ENCODE data around the gene CERCAM.

CERCAM gene

DNA sequence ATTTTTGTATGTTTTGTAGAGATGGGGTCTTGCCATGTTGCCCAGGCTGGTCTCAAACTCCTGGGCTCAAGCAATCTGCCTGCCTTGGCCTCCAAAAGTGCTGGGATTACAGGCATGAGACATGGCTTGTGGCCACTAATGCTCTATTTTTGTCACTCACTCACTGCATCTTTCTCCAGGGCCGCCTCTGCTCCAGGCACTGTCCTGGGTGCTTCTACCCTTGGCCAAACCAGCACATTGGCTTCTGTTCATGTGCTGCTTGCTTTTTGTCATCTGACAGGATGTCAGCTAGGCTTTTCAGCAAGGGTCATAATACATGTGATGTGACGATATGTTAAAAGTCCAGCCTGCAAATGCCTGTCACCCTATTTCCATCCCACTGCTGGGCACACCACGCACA, 38.4 kb downstream of the CERCAM start:
- TF ChIP-seq, protein P1, sequence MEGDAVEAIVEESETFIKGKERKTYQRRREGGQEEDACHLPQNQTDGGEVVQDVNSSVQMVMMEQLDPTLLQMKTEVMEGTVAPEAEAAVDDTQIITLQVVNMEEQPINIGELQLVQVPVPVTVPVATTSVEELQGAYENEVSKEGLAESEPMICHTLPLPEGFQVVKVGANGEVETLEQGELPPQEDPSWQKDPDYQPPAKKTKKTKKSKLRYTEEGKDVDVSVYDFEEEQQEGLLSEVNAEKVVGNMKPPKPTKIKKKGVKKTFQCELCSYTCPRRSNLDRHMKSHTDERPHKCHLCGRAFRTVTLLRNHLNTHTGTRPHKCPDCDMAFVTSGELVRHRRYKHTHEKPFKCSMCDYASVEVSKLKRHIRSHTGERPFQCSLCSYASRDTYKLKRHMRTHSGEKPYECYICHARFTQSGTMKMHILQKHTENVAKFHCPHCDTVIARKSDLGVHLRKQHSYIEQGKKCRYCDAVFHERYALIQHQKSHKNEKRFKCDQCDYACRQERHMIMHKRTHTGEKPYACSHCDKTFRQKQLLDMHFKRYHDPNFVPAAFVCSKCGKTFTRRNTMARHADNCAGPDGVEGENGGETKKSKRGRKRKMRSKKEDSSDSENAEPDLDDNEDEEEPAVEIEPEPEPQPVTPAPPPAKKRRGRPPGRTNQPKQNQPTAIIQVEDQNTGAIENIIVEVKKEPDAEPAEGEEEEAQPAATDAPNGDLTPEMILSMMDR (IDR thresholded peaks at IDR 0.05) = no peak

DNA sequence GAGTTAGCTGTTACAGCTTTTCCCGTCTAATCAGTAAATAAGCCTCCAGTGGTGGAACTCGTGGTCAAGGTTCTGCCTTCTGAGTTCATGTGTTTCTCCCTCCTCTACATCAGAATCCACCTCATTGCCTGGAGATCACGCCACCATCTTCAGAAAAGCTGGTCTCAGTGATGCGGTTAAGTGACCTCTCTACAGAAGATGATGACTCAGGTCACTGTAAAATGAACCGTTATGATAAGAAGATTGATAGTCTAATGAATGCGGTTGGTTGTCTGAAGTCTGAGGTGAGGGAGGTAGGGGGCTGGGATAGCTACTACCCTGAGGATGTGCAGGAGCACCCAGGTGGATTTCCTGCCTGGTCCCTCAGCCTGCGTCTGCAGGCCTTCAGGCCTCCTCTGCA, 48.4 kb downstream of the CERCAM start:
- TF ChIP-seq, protein P1 (IDR thresholded peaks at IDR 0.05) = no peak

DNA sequence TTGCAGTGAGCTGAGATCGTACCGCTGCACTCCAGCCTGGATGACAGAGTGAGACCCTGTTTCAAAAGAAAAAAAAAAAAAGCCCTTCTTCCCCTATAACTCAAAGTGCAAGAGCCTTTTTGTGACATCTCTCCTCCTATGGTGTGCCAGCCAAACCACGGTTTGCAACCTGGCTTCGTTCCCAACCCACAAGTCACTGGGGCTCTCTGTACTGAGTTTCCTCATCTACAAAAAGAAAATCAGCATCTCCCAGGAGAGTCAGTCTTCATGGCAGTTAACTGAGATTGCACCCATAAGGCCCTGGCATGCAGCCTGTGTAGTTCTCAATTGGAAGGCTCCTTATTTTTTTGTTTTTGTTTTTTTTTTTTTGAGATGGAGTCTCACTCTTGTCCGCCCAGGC, 49.9 kb downstream of the CERCAM start:
- TF ChIP-seq, protein P1 (IDR thresholded peaks at IDR 0.05) = no peak

DNA sequence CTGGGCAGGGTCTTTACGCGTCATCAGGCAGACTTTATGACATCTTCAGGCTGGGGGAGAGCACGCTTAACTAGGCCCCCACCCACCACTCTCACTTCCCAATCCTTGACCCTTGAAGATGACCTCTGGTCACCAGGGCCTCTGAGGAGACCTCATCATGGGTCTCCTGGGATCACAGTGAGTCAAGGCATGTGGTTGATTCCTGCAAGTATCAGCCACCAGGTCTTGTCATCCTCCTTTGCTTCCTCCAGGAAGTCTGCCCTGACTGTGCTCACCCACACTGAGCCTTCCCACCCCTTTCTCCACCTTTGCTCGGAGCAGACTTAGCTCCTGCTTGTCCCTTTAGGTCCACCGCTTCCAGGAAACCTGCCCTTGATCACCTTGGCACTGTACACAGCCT, 52.4 kb downstream of the CERCAM start:
- TF ChIP-seq, protein P1 (IDR thresholded peaks at IDR 0.05) = no peak

DNA sequence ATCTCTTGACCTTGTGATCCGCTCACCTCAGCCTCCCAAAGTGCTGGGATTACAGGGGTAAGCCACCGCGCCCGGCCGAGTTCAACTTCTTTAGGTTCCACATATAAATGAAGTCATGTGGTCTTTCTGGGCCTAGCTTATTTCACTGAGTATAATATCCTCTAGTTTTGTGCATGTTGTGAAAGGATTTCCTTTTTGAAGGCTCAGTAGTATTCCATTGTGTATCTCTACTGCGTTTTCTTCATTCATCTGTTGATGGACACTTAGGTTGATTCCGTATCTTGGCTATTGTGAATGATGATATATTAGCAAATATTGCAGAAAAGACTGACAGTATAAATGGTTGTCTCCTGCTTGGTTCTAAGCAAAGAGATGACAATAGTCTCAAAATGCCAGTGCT, 55.2 kb downstream of the CERCAM start:
- TF ChIP-seq, protein P1 (IDR thresholded peaks at IDR 0.05) = no peak

DNA sequence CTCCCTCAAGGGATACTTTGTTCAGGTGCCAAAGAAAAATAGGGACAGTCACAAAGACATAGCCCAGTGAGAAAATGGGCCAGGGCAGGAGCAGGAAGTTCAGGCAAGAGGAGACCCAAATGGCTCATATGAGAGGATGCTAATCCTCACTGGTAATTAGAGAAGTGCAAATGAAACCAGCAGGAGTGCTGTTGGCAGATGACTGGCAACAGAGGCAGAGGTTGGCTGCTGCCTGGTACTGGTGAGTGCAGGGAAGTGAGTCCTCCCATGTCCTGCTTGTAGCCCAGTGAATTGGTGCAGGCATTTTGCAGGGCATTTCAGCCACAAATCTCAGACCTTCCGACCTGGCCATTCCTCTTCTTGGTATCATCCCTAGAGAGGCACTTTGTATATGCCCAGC, 58.6 kb downstream of the CERCAM start:
- TF ChIP-seq, protein P1 (IDR thresholded peaks at IDR 0.05) = no peak

DNA sequence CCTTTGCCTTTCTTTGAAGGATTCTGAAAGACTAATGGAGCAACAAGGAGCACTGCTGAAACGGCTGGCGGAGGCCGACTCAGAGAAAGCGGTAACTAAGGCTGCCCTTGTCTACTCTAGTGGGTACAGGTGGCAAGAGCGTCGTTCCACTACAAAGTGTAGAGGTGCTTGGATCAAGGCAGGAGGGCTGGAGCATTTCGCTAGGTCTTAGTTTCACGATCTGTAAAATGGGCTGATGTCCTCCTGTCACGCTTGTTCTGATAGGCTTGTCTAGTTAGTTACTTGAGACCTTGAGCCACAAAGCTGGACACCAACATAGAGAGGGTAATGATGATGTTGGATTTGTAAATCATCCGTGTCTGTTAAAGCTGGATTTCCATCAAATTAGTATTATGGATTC, 60.9 kb downstream of the CERCAM start:
- TF ChIP-seq, protein P1 (IDR thresholded peaks at IDR 0.05) = no peak

DNA sequence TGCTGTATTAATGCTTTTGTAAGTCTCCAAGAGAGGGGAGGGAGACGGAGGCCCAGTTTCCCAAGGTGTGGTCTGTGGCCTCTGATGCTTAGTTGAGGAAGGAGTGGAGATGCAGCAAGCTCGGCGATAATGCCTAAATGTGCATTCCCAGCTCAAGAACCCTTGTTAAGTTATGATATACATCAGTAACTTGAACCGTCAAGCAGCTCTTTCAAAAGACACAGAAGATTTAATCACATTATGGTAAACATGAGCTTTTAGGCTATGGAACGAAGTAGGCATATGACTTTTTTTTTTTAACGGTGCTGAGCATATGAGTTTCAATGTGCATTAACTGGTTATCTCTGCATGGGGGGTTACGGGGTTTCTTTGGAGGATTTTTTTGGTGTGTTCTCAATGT, 61.5 kb downstream of the CERCAM start:
- TF ChIP-seq, protein P1 (IDR thresholded peaks at IDR 0.05) = no peak

Data from LNCAP (cell line).